K562 treated with DMSO at 1 percent for 24 hours (cell line): ENCODE data around the gene JMJD6. TPM values are rescaled to one million over a fixed set of nuclear protein-coding genes. Genes with fewer than 3 reads are reported as not detected.

Experiments used
- total RNA-seq: library from RNA; unstranded; fragments of 300-600 nt; gene quantifications from 2 replicates; pipeline ENCODE4 v1.2.3, GENCODE V29; 2022; ENCODE audit warnings: low read depth; ENCODE audit not compliant: insufficient read depth

The JMJD6 gene
- total RNA-seq: 47.3 and 50.5 TPM in 2 replicates

DNA sequence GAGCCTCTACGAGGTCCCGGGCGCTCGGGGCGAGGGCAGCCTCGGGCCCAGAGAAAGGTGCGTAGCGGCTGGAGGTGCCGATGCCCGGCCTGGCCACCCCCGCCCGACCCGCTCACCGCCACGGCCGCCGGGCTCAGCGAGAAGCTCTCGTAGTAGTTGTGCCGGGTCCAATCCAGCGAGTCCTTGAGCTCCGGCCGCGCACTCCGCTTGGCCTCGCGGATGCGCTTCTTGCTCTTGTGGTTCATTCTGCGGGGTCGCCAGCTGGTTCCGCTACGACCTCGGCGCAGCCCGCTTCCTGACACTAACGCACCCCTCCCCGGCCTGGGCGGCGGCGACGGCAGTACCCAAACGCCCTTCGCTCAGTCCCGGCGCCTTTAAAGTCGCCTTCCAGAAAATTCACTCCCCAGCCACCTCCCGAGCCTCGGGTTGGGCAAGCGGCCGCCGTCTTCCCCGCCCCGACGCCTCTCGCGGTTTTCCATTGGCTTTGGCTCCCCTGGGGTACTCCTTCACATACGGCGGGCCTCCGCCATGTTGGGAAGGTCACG, at the start of gene JMJD6:
JMJD6 (minus strand) TSS at position 376 of the 545 bp plus-strand sequence; CDS start at position 245, 131 bp downstream.

DNA sequence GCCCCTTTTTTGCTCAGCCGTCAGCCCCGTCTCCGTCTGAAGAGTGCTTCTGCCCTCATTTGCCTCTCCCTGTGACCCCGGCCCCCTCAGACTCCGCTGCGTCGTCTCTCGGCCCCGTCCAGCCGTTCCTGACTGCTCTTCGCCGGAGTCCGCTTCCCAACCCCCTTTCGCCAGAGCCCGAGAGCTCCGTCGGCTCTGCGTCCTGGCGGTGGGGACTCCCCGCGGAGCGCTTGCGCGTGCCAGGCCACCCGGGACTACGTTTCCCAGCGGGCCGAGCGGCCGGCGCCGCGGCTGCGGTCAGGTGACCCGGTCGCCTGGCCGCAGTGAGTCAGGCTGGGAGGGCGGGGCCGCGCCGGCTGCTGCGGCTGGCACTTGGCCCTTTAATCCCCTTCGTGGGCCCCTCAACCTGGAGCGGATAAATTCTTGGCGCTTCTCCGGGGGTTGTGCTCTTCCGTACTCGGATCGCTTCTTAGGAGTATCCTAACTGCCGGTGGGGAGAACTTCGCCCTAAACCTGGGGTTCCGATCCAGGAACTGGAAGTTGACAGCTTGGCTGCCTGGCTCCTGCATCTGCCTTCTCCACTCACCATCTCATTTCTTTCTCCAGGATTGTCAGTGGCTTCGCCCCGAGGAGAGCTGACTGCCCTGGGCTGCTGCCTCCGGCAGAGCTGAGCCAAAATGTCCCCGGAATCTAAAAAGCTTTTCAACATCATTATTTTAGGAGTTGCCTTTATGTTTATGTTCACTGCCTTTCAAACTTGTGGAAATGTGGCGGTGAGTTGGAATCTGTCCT, 11.5 kb upstream of the JMJD6 start, which contains the start of gene MFSD11:
MFSD11 (plus strand) TSS at position 444 of the 792 bp plus-strand sequence; CDS start at position 678, 234 bp downstream.

DNA sequence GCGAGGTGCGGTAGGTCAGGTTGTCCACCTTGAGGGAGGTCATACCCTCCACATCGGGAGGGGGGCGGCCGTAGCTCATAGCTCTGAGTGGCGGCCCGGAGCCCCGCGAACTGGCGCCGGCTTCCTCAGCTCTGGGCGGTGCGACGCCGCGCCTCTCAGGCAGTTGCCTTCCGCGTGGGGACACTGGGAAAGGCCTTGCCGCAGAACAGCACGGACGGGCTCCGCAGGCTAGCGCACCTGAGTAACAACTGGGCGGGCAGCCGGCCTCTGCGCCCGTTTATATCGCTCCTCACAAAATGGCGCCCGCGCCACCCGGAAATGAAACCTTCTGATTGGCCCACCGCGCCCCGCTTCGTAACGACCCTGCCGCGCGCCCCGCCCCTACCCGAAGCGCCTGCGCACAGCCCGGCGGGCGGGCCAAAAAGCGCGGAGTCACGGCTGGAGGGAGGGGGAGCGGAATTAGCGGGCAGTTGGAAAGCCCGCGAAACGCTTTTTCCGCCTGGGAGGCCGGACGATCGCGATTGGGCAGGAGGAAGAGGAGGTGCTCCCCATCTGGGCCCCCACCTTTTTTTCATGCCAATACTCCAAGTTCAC, 10.8 kb upstream of the JMJD6 start, which contains the start of gene SRSF2:
SRSF2 (minus strand) TSS at position 250 of the 594 bp plus-strand sequence; CDS start at position 79, 171 bp downstream.

DNA sequence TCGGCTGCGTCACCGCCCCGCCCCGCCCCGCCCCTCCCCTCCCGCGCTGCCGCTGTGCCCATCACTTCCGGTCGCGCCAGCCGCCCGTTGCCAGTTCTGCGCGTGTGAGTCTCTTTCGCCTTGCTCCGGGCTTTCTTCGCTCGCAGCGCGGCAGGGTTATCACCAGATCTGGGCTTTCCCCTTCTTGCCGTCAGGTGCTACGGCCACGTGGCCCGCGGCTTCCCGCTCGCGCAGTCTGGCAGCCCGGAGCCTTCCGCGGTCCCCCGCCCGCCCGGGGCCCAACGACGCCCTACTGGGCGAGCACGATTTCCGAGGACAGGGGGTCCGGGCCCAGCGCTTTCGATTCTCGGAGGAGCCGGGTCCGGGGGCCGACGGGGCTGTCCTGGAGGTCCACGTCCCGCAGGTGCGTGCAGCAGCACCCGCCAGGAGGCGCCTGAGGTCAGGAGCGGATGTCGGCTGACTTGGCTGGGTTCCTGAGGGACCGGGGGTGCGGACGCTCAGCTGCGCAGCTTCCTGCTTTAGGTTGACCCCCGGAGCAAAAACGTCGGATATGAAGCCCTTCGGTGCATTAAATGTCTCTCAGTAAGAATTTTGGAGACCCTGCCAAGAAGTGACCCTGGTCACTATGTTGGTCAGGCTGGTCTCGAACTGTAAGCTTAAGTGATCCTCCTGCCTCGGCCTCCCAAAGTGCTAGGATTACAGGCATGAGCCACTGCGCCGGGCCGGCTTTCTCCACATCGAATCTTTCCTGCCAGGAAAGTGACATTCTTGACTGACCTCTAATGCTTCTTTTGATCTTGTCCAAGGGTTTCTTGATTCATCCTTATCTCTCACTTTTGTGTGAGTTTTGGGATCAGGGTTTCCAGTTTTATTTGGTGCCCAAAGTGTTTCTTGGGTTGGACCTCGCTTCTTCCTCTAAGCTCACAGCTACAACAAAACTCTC, 641 bp upstream of the JMJD6 start, which contains the start of gene METTL23:
METTL23 (plus strand) TSS at position 64 of the 943 bp plus-strand sequence. CDS start 2,872 bp downstream, outside the sequence.

DNA sequence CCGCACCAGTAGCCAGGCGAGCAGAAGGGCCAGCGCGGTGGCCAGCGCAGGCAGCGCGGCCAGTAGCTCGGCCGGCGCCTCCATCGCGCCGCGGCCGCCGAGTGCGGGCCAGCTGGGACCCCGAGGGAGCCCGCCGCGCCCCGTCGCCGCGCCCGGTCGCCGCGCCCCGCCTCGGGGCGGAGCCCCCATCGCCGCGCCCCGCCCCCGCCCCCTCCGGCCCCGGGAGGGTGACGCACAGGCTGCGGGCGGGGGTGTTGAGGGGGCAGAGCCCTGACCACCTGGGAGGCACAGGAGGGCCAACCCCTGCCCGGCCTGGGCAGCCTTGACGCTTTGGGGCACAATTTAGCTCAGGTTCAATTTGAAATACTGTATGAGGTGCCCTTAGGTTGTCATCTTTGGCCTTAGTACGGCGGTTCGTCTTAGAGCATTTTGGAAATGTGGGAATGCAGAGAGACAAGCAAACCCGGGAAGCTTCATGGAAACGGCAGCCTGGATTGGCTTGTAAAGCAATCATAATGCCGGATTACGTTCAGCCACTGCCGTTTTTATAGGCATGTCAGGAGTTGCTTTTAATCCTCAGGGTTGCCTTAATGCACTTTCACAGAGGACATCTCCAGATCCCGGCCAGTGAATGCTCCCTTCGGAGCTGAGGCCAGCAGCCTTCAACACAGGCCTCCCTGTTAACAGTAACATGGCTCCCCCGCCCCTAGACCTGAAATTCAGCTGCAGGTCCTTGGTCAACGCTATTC, 15.4 kb downstream of the JMJD6 start, which contains the start of gene MXRA7:
MXRA7 (minus strand) TSS at position 103 of the 749 bp plus-strand sequence; CDS start at position 84, 19 bp downstream.

Other genes starting within 250 kb of the JMJD6 start
- gene RHBDF2, start 225.2 kb downstream of the JMJD6 start, total RNA-seq: 0.79 and 1.6 TPM in 2 replicates
- 0.28 and 0.88 TPM in 2 replicates for gene CYGB, start 188.9 kb downstream of the JMJD6 start, total RNA-seq
- not detected in 2 replicates for gene PRCD, start 186.6 kb downstream of the JMJD6 start, total RNA-seq
- gene ST6GALNAC2, start 140.7 kb downstream of the JMJD6 start, total RNA-seq: not detected in 2 replicates
- 26.1 and 36.2 TPM in 2 replicates for gene ST6GALNAC1, start 82.8 kb downstream of the JMJD6 start, total RNA-seq
- 14.4 and 15.0 TPM in 2 replicates for gene MXRA7, start 15.6 kb downstream of the JMJD6 start, total RNA-seq
- gene METTL23, start 233 bp upstream of the JMJD6 start, total RNA-seq: 76.9 and 81.6 TPM in 2 replicates
- gene SRSF2, start 10.7 kb upstream of the JMJD6 start, total RNA-seq: 458 and 511 TPM in 2 replicates
- 26.6 and 34.6 TPM in 2 replicates for gene MFSD11, start 11.5 kb upstream of the JMJD6 start, total RNA-seq
- gene MGAT5B, start 141.8 kb upstream of the JMJD6 start, total RNA-seq: not detected in 2 replicates